Neural cell (in vitro differentiated cells): ENCODE results near the gene SPTSSB. TPM values are rescaled to one million over a fixed set of nuclear protein-coding genes. Genes with fewer than 3 reads are reported as not detected.

Experiments used
- H2AFZ ChIP-seq: fragments of 200-600, 300-800 bp; sonication (generic), shearing (Covaris generic); 2 replicates; pipeline ENCODE4 v1.6.0; 2014; ENCODE audit warnings: low read depth, mild to moderate bottlenecking, antibody characterized with exemption, low read length, moderate library complexity
- H3F3A ChIP-seq: fragments of 200-600 bp; shearing (Covaris generic); 2 replicates; pipeline ENCODE4 v1.6.1; 2016; ENCODE audit warnings: mild to moderate bottlenecking, moderate library complexity, mixed read lengths, antibody characterized with exemption, low read length; ENCODE audit not compliant: insufficient read depth, poor library complexity, severe bottlenecking
- H3K27ac ChIP-seq: fragments of 200-600, 300-800 bp; sonication (generic), shearing (Covaris generic); 2 replicates; pipeline ENCODE4 v1.5.1; 2014; ENCODE audit warnings: mild to moderate bottlenecking, low read length, moderate library complexity
- H3K27me3 ChIP-seq: fragments of 300-800, 200-600 bp; sonication (generic), shearing (Covaris generic); 2 replicates; pipeline ENCODE4 v1.6.0; 2014; ENCODE audit warnings: mild to moderate bottlenecking, low read depth, low read length, moderate library complexity; ENCODE audit not compliant: insufficient read depth
- H3K36me3 ChIP-seq: fragments of 300-800, 200-600 bp; sonication (generic), shearing (Covaris generic); 2 replicates; pipeline ENCODE4 v1.5.1; 2014; ENCODE audit warnings: mild to moderate bottlenecking, antibody characterized with exemption, low read length, moderate library complexity; ENCODE audit not compliant: insufficient read depth
- H3K4me2 ChIP-seq: fragments of 300-800, 200-600 bp; sonication (generic), shearing (Covaris generic); 2 replicates; pipeline ENCODE4 v1.6.0; 2014; ENCODE audit warnings: mild to moderate bottlenecking, low read length
- H3K4me3 ChIP-seq: fragments of 300-800, 200-600 bp; sonication (generic), shearing (Covaris generic); 2 replicates; pipeline ENCODE4 v1.5.1; 2014; ENCODE audit warnings: mild to moderate bottlenecking, low read length, moderate library complexity
- H3K79me2 ChIP-seq: fragments of 200-600 bp; shearing (Covaris generic); replicated peaks from 2 replicates; pipeline ENCODE4 v1.6.0; 2014; ENCODE audit warnings: mild to moderate bottlenecking, low read length, moderate library complexity; ENCODE audit not compliant: insufficient read depth
- H3K9ac ChIP-seq: fragments of 300-800, 200-600 bp; sonication (generic), shearing (Covaris generic); 2 replicates; pipeline ENCODE4 v1.6.1; 2016; ENCODE audit warnings: mild to moderate bottlenecking, low read length, mixed read lengths
- H3K9me2 ChIP-seq: fragments of 200-600 bp; shearing (Covaris generic); 2 replicates; pipeline ENCODE4 v1.6.1; 2016; ENCODE audit warnings: mild to moderate bottlenecking, low read length, mixed read lengths; ENCODE audit not compliant: insufficient read depth
- H3K9me3 ChIP-seq: fragments of 200-600, 300-800 bp; sonication (generic), shearing (Covaris generic); 2 replicates; pipeline ENCODE4 v1.6.1; 2016; ENCODE audit warnings: mild to moderate bottlenecking, mixed run types, low read length, moderate library complexity, mixed read lengths
- H4K20me1 ChIP-seq: fragments of 200-600 bp; shearing (Covaris generic); 2 replicates; pipeline ENCODE4 v1.6.1; 2016; ENCODE audit warnings: mild to moderate bottlenecking, mixed run types; ENCODE audit not compliant: insufficient read depth
- CTCF ChIP-seq: fragments of 450-650 bp; IDR thresholded peaks from 2 replicates; pipeline ENCODE4 v1.5.1; 2014; ENCODE audit warnings: antibody characterized with exemption, mild to moderate bottlenecking, moderate library complexity; ENCODE audit not compliant: poor library complexity, severe bottlenecking
- EP300 ChIP-seq: fragments of 450-650 bp; conservative IDR thresholded peaks from 2 replicates; pipeline ENCODE4 v1.6.1; 2014; ENCODE audit warnings: antibody characterized with exemption, mild to moderate bottlenecking, moderate library complexity; ENCODE audit not compliant: poor library complexity, severe bottlenecking
- EZH2 ChIP-seq: fragments of 200-600, 300-800 bp; shearing (Covaris generic), sonication (generic); IDR thresholded peaks from 2 replicates; pipeline ENCODE4 v1.6.1; 2014; ENCODE audit warnings: antibody characterized with exemption, low read length, borderline replicate concordance, mild to moderate bottlenecking; ENCODE audit not compliant: insufficient read depth, poor library complexity, severe bottlenecking
- MXI1 ChIP-seq: fragments of 450-650 bp; conservative IDR thresholded peaks from 2 replicates; pipeline ENCODE4 v1.6.1; 2014; ENCODE audit warnings: antibody characterized with exemption, mild to moderate bottlenecking; ENCODE audit not compliant: poor library complexity, severe bottlenecking
- POLR2AphosphoS5 ChIP-seq: IDR thresholded peaks from 2 replicates; pipeline ENCODE4 v1.6.1; 2012
- RAD21 ChIP-seq: fragments of 450-650 bp; conservative IDR thresholded peaks from 2 replicates; pipeline ENCODE4 v1.6.1; 2014; ENCODE audit warnings: antibody characterized with exemption, mild to moderate bottlenecking, moderate library complexity
- REST ChIP-seq: IDR thresholded peaks from 2 replicates; pipeline ENCODE4 v1.6.1; 2012; ENCODE audit warnings: borderline replicate concordance
- SMC3 ChIP-seq: fragments of 450-650 bp; conservative IDR thresholded peaks from 2 replicates; pipeline ENCODE4 v1.6.1; 2014; ENCODE audit warnings: antibody characterized with exemption, mild to moderate bottlenecking, moderate library complexity; ENCODE audit not compliant: poor library complexity
- TAF1 ChIP-seq: IDR thresholded peaks from 2 replicates; pipeline ENCODE4 v1.6.1; 2012; ENCODE audit warnings: low read depth
- polyA plus RNA-seq: library from polyadenylated mRNA; depleted of rRNA; stranded (reverse); fragments of >200 nt; gene quantifications from 2 replicates; pipeline ENCODE4 v1.2.3, GENCODE V29; 2014

Gene SPTSSB
- polyA plus RNA-seq, 1 donor from 2014 or later: 0.71 TPM

GRCh38 chr3:161339517-161340500 lies 31.5 kb downstream of the SPTSSB start:
- H4K20me1 ChIP-seq: no peaks in the 10 kb centered on the region
- no peaks in the 10 kb centered on the region for H3K9me3 ChIP-seq
- H3K79me2 ChIP-seq: no peaks in the 10 kb centered on the region
- H3K4me3 ChIP-seq: no peak overlapping the region
- H3K27ac ChIP-seq: no peak overlapping the region
- TF ChIP-seq SMC3 (no peak), TAF1 (no peak), EZH2 (no peak), EP300 (no peak), RAD21 (no peak), MXI1 (no peak), CTCF (no peak), REST (no peak), POLR2AphosphoS5 (no peak)
- H3K4me2 ChIP-seq: no peak overlapping the region
- no peak overlapping the region for H2AFZ ChIP-seq
- no peaks in the 10 kb centered on the region for H3K36me3 ChIP-seq
- H3K9me2 ChIP-seq: no peaks in the 10 kb centered on the region
- H3K9ac ChIP-seq: no peak overlapping the region
- no peaks in the 10 kb centered on the region for H3K27me3 ChIP-seq
- no peaks in the 10 kb centered on the region for H3F3A ChIP-seq

GRCh38 chr3:161337311-161337710 lies 34.0 kb downstream of the SPTSSB start:
- Histone ChIP-seq H3K27ac (no peak overlapping the region), H3K27me3 (no peaks in the 10 kb centered on the region), H3K4me3 (no peak overlapping the region), H3K36me3 (no peaks in the 10 kb centered on the region), H3K79me2 (no peaks in the 10 kb centered on the region), H3K9me3 (no peaks in the 10 kb centered on the region), H3K9me2 (no peaks in the 10 kb centered on the region), H4K20me1 (no peaks in the 10 kb centered on the region), H3K9ac (no peak overlapping the region), H3K4me2 (no peak overlapping the region), H2AFZ (no peak overlapping the region), H3F3A (no peaks in the 10 kb centered on the region)
- TF ChIP-seq CTCF (no peak), RAD21 (no peak), EZH2 (no peak), REST (no peak), SMC3 (no peak), POLR2AphosphoS5 (no peak), TAF1 (no peak), EP300 (no peak)
